Progenitor cell of endocrine pancreas (in vitro differentiated cells): ENCODE data around the gene HAGH. TPM values are rescaled to one million over a fixed set of nuclear protein-coding genes. Genes with fewer than 3 reads are reported as not detected.

ENCODE experiments used
- DNase-seq: peaks from one replicate; pipeline ENCODE4 v3.0.0; 2021; ENCODE audit warnings: low spot score; ENCODE audit not compliant: unreplicated experiment
- H3K27ac Mint-ChIP-seq: 2 replicates; pipeline ENCODE4 v1.8.0; 2021; ENCODE audit warnings: mild to moderate bottlenecking, moderate library complexity, mixed read lengths
- H3K27me3 Mint-ChIP-seq: 2 replicates; pipeline ENCODE4 v1.8.0; 2021; ENCODE audit warnings: mixed read lengths
- H3K36me3 Mint-ChIP-seq: 2 replicates; pipeline ENCODE4 v1.8.0; 2022; ENCODE audit warnings: mixed read lengths; ENCODE audit not compliant: insufficient read depth
- H3K4me1 Mint-ChIP-seq: 2 replicates; pipeline ENCODE4 v1.8.0; 2021; ENCODE audit warnings: low read depth, mixed read lengths
- H3K4me3 Mint-ChIP-seq: 2 replicates; pipeline ENCODE4 v1.8.0; 2021; ENCODE audit warnings: low read depth, mild to moderate bottlenecking, moderate library complexity, mixed read lengths
- H3K9me3 Mint-ChIP-seq: 2 replicates; pipeline ENCODE4 v1.8.0; 2021; ENCODE audit warnings: low read depth, mixed read lengths
- CTCF ChIP-seq: fragments of 200-600 bp; sonication (generic); IDR thresholded peaks from one replicate; pipeline ENCODE4 v1.5.0; 2021; ENCODE audit warnings: antibody characterized with exemption, mild to moderate bottlenecking; ENCODE audit not compliant: unreplicated experiment
- total RNA-seq: library from RNA; stranded (reverse); gene quantifications from 2 replicates; pipeline ENCODE4 v1.2.1, GENCODE V29; 2021

Gene HAGH
- total RNA-seq, 1 donor from 2014 or later, result 43.6 TPM

GRCh38 chr16:1790611-1791255 lies 35.9 kb downstream of the HAGH start:
- Mint-ChIP-seq H3K9me3 (no peaks in the 10 kb centered on the region), H3K27ac (no peak overlapping the region), H3K4me1 (peaks cover 3% of the 10 kb centered on the region), H3K36me3 (peaks cover 4% of the 10 kb centered on the region), H3K4me3 (no peak overlapping the region), H3K27me3 (no peaks in the 10 kb centered on the region)
- no peak for DNase-seq
- TF ChIP-seq CTCF, result no peak

- TF ChIP-seq CTCF, result no peak
- no peak overlapping the region for H3K4me3 Mint-ChIP-seq
- DNase-seq, result peak; percentile 9
- H3K27me3 Mint-ChIP-seq, result no peaks in the 10 kb centered on the region
- H3K36me3 Mint-ChIP-seq, result peaks cover 4% of the 10 kb centered on the region
- H3K27ac Mint-ChIP-seq, result no peak overlapping the region
- peaks cover 1% of the 10 kb centered on the region for H3K4me1 Mint-ChIP-seq
- H3K9me3 Mint-ChIP-seq, result no peaks in the 10 kb centered on the region
These were observed 36.4 kb downstream of the HAGH start for GRCh38 chr16:1790261-1790610.

DNA sequence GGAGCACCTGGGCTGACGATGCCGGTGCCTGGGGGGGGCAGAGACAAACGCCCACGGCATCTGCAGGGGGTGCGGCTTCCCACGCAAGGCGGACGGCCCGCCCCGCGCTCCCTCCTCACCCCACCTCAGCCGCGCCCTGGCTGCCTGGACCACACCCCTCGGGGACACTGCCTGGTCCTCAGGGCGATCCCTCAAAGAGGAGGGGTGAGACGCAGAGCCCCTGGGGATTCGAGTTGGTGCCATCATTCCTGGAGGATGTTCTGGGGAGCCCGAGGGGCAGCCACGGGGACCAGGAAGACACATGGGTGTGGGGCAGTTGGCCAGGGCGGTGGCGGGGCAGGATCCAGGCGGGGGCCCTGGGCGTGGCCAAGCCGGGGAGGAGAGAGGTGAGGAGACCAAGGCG lies 37.0 kb downstream of the HAGH start:
- Mint-ChIP-seq H3K4me3 (no peak overlapping the region), H3K27me3 (no peaks in the 10 kb centered on the region), H3K4me1 (peaks cover 1% of the 10 kb centered on the region), H3K27ac (no peak overlapping the region), H3K9me3 (no peaks in the 10 kb centered on the region), H3K36me3 (peaks cover 4% of the 10 kb centered on the region)
- TF ChIP-seq CTCF, result no peak
- DNase-seq, result no peak

- no peaks in the 10 kb centered on the region for H3K9me3 Mint-ChIP-seq
- H3K36me3 Mint-ChIP-seq, result peaks cover 4% of the 10 kb centered on the region
- no peak overlapping the region for H3K4me3 Mint-ChIP-seq
- peaks cover 1% of the 10 kb centered on the region for H3K4me1 Mint-ChIP-seq
- no peaks in the 10 kb centered on the region for H3K27me3 Mint-ChIP-seq
- no peak for TF ChIP-seq CTCF
- no peak for DNase-seq
- H3K27ac Mint-ChIP-seq, result no peak overlapping the region
These were observed 37.9 kb downstream of the HAGH start for GRCh38 chr16:1788708-1789100.

DNA sequence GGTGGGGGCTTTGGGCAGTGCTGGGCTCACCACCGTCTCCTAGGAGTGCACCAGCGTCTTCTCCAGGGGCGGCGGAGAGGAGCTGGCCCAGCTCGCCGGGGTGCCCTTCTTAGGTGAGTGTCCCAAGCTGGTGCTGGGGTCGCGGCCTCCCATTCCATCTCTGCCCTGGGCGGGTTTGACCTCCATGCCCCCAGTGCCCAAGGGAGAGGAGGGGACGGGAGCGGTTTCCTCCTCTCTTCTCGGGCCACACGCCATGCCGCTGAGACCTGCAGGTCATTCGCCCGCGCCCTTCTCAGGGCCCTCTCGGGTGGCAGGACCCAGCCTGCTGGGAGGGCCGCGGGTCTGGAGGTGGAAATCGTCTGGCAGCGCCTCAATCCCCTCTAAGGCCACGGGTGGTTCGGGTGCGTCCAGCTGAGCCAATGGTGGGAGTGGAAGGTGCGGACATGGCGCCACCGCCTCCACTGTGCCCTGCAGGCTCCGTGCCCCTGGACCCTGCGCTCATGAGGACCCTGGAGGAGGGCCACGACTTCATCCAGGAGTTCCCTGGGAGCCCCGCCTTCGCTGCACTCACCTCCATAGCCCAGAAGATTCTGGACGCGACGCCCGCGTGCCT lies 38.4 kb downstream of the HAGH start:
- Mint-ChIP-seq H3K27ac (no peak overlapping the region), H3K27me3 (no peaks in the 10 kb centered on the region)

More for the DNA sequence above, 38.4 kb downstream of the HAGH start:
- no peak for TF ChIP-seq CTCF
- Mint-ChIP-seq H3K9me3 (no peaks in the 10 kb centered on the region), H3K36me3 (peaks cover 4% of the 10 kb centered on the region), H3K4me3 (no peak overlapping the region), H3K4me1 (peaks cover 6% of the 10 kb centered on the region)
- DNase-seq, result no peak
